HCT116 (cell line): ENCODE results near the gene DHX58. TPM values are rescaled to one million over a fixed set of nuclear protein-coding genes. Genes with fewer than 3 reads are reported as not detected.

Source experiments
- ATAC-seq: fragments of 200-7000 bp; cut with Tn5 transposase; 2 replicates; pipeline ENCODE4 v1.9.1; 2020; ENCODE audit warnings: mild to moderate bottlenecking, moderate library complexity
- BruUV-seq: library from RNA; stranded (reverse); fragments of 400-500 nt; replicated peaks from 2 replicates; lab custom pipeline; 2021; lab: Mats Ljungman, UMichigan
- CTCF ChIA-PET: fragments of 300-600 bp; sonication (Branson Sonifier 250); formaldehyde crosslinking; loops from one replicate; lab custom pipeline; 2021; ENCODE audit warnings: antibody characterized with exemption; lab: Charles Lee
- POLR2A ChIA-PET: fragments of 300-600, 350-600 bp; sonication (Branson Sonifier 250); formaldehyde crosslinking; loops from one replicate; lab custom pipeline; 2021; ENCODE audit warnings: antibody characterized with exemption; lab: Charles Lee
- RAD21 ChIA-PET, 2 experiments: fragments of 300-600 bp; sonication (Branson Sonifier 250); formaldehyde crosslinking; loops; one replicate each; lab custom pipeline; 2023; ENCODE audit warnings: low total read pairs in 2 of 2; ENCODE audit not compliant: uncharacterized antibody in 2 of 2, unreplicated experiment in 2 of 2, low non-redundant PET in 1 of 2; lab: Charles Lee
- DNase-seq: peaks from one replicate; pipeline ENCODE4 v3.0.0-alpha.2; 2010; ENCODE audit warnings: low read depth, low spot score
- H2AFZ ChIP-seq: fragments of 200-600 bp; shearing (Covaris generic), sonication (generic); 2 replicates; pipeline ENCODE4 v1.6.1; 2017; ENCODE audit warnings: low read depth, mixed run types, mixed read lengths, antibody characterized with exemption, low read length; ENCODE audit not compliant: poor library complexity, severe bottlenecking
- H3K27ac ChIP-seq: 2 replicates; pipeline ENCODE4 v1.5.1; 2012; ENCODE audit warnings: low read depth, low read length
- H3K27me3 ChIP-seq: fragments of 200-600 bp; sonication (generic); 2 replicates; pipeline ENCODE4 v1.6.1; 2016; ENCODE audit warnings: mixed run types, low read length, mixed read lengths; ENCODE audit not compliant: insufficient read depth
- H3K36me3 ChIP-seq, 2 experiments: fragments of 200-500 bp in 1 of 2; fragments of 200-600 bp in 1 of 2; sonication (Bioruptor generic) in 1 of 2; sonication (generic) in 1 of 2; 2 replicates each; pipeline versions ENCODE4 v1.5.1 to v1.6.1; 2014 to 2016; ENCODE audit warnings: low read length in 2 of 2, inconsistent platforms in 1 of 2, mixed read lengths in 1 of 2, mixed run types in 1 of 2; ENCODE audit not compliant: insufficient read depth in 2 of 2, control insufficient read depth in 1 of 2
- H3K4me1 ChIP-seq, 2 experiments: fragments of 200-600 bp in 1 of 2; sonication (generic) in 1 of 2; 2 replicates each; pipeline versions ENCODE4 v1.5.1 to v1.6.1; 2012 to 2017; ENCODE audit warnings: low read length in 2 of 2, inconsistent platforms in 1 of 2, mild to moderate bottlenecking in 1 of 2, mixed read lengths in 1 of 2, mixed run types in 1 of 2, moderate library complexity in 1 of 2; ENCODE audit not compliant: insufficient read depth in 2 of 2, control insufficient read depth in 1 of 2
- H3K4me2 ChIP-seq: fragments of 200-600 bp; sonication (generic); 2 replicates; pipeline ENCODE4 v1.6.1; 2017; ENCODE audit warnings: mixed run types, low read length, mixed read lengths
- H3K4me3 ChIP-seq, 2 experiments: fragments of 200-600 bp in 1 of 2; sonication (generic) in 1 of 2; replicated peaks in 1 of 2; 2 replicates each; pipeline ENCODE4 v1.5.1; 2011 to 2016; ENCODE audit warnings: low read length in 2 of 2, control low read depth in 1 of 2, low read depth in 1 of 2, mild to moderate bottlenecking in 1 of 2, mixed read lengths in 1 of 2, mixed run types in 1 of 2
- H3K79me2 ChIP-seq: fragments of 200-600 bp; sonication (generic); 2 replicates; pipeline ENCODE4 v1.6.1; 2017; ENCODE audit warnings: mild to moderate bottlenecking, mixed run types, low read length, moderate library complexity, mixed read lengths; ENCODE audit not compliant: insufficient read depth
- H3K9ac ChIP-seq: fragments of 200-600 bp; sonication (generic); 2 replicates; pipeline ENCODE4 v1.6.1; 2016; ENCODE audit warnings: low read length, mixed read lengths
- H3K9me2 ChIP-seq: fragments of 200-600 bp; sonication (generic), shearing (Covaris generic); 2 replicates; pipeline ENCODE4 v1.6.1; 2017; ENCODE audit warnings: mixed run types, mild to moderate bottlenecking, moderate library complexity; ENCODE audit not compliant: insufficient read depth
- H3K9me3 ChIP-seq, 2 experiments: fragments of 200-500 bp in 1 of 2; fragments of 200-600 bp in 1 of 2; sonication (Bioruptor generic) in 1 of 2; sonication (generic) in 1 of 2; 2 replicates each; pipeline ENCODE4 v1.6.1; 2014 to 2017; ENCODE audit warnings: low read length in 2 of 2, mixed read lengths in 2 of 2, inconsistent platforms in 1 of 2, low read depth in 1 of 2, mild to moderate bottlenecking in 1 of 2, mixed run types in 1 of 2, moderate library complexity in 1 of 2; ENCODE audit not compliant: control insufficient read depth in 1 of 2, insufficient read depth in 1 of 2
- H4K20me1 ChIP-seq: fragments of 200-600 bp; sonication (generic), shearing (Covaris generic); 2 replicates; pipeline ENCODE4 v1.6.1; 2017; ENCODE audit warnings: mixed run types, mild to moderate bottlenecking, moderate library complexity; ENCODE audit not compliant: insufficient read depth
- CBX3 ChIP-seq: IDR thresholded peaks from 2 replicates; pipeline ENCODE4 v1.6.1; 2012; ENCODE audit warnings: low read depth
- CEBPB ChIP-seq: IDR thresholded peaks from 2 replicates; pipeline ENCODE4 v1.6.1; 2012; ENCODE audit warnings: low read depth
- EGR1 ChIP-seq: IDR thresholded peaks from 2 replicates; pipeline ENCODE4 v1.6.1; 2012; ENCODE audit warnings: low read depth
- ELF1 ChIP-seq: IDR thresholded peaks from 2 replicates; pipeline ENCODE4 v1.6.1; 2012; ENCODE audit warnings: low read depth, borderline replicate concordance
- EZH2 ChIP-seq: fragments of 200-600 bp; sonication (generic); IDR thresholded peaks from 2 replicates; pipeline ENCODE4 v1.6.1; 2017; ENCODE audit warnings: antibody characterized with exemption, mixed run types
- POLR2A ChIP-seq: IDR thresholded peaks from 2 replicates; pipeline ENCODE4 v1.7.0; 2011; ENCODE audit warnings: borderline replicate concordance; ENCODE audit not compliant: insufficient read depth, insufficient read length; ENCODE audit errors: extremely low read depth
- POLR2AphosphoS5 ChIP-seq: IDR thresholded peaks from 2 replicates; pipeline ENCODE4 v1.6.1; 2011; ENCODE audit warnings: mild to moderate bottlenecking, low read depth, low read length, moderate library complexity
- SIN3A ChIP-seq: IDR thresholded peaks from 2 replicates; pipeline ENCODE4 v1.6.1; 2012; ENCODE audit warnings: low read depth
- SP1 ChIP-seq: IDR thresholded peaks from 2 replicates; pipeline ENCODE4 v1.6.1; 2012; ENCODE audit warnings: low read depth
- YY1 ChIP-seq: IDR thresholded peaks from 2 replicates; pipeline ENCODE4 v1.6.1; 2011; ENCODE audit warnings: low read length, low read depth, moderate library complexity, mild to moderate bottlenecking; ENCODE audit not compliant: insufficient replicate concordance; ENCODE audit errors: extremely low read depth
- ZFX ChIP-seq: fragments of 450-650 bp; IDR thresholded peaks from 2 replicates; pipeline ENCODE4 v1.6.1; 2017
- ZNF274 ChIP-seq: fragments of 200-500 bp; sonication (Bioruptor generic); IDR thresholded peaks from 2 replicates; pipeline ENCODE4 v1.6.1; 2014; ENCODE audit warnings: mild to moderate bottlenecking, low read depth, low read length, inconsistent platforms
- intact Hi-C: fragments of 100-400 bp; cut with micrococcal nuclease; formaldehyde crosslinking; loops from 2 replicates; pipeline ENCODE4 v1.10.0; 2022
- total RNA-seq: library from RNA; stranded (reverse); gene quantifications from one replicate; pipeline ENCODE4 v1.2.1, GENCODE V29; 2021; ENCODE audit not compliant: unreplicated experiment
- TF ChIP-seq, protein P1 (sequence below): IDR thresholded peaks from 2 replicates; pipeline ENCODE4 v1.6.1; 2011; ENCODE audit warnings: mild to moderate bottlenecking, low read length, moderate library complexity; ENCODE audit not compliant: insufficient replicate concordance; ENCODE audit errors: extremely low read depth
- TF ChIP-seq, protein P2 (sequence below): IDR thresholded peaks from 2 replicates; pipeline ENCODE4 v1.6.1; 2012
- TF ChIP-seq, protein P3 (sequence below), 3 experiments: fragments of 200-600 bp in 1 of 3; sonication (generic) in 1 of 3; IDR thresholded peaks in 2 of 3; conservative IDR thresholded peaks in 1 of 3; 2 replicates each; pipeline ENCODE4 v1.5.1; 2012 to 2017; ENCODE audit warnings: low read depth in 2 of 3, low read length in 2 of 3, antibody characterized with exemption in 1 of 3, borderline replicate concordance in 1 of 3, control low read depth in 1 of 3, mild to moderate bottlenecking in 1 of 3, mixed read lengths in 1 of 3, mixed run types in 1 of 3, moderate library complexity in 1 of 3; ENCODE audit not compliant: insufficient read depth in 1 of 3

DHX58 gene
- total RNA-seq, 1 experiment from 2014 or later = 1.2 TPM

DNA sequence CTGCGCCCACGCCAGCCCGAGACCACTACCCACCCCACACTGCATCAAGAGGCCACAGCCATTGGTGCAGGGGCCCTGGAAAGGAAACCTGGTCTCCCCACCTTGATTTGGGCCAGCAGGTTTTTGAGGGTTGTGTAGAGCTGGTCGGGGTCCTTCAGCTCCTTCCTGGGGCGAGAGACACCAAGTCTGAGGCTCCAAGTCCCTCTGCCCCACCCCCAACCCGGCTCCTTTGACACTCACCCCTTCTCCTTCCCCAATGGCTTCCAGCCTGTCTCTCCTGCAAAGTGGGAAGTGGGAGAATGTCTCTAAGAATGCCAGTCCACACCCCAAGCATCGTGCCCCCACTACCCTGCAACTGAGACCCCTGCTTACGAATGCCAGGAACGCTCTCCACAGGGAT is 1.6 kb upstream of the DHX58 start:
- H3K4me3 ChIP-seq = no peak overlapping the region
- no peak overlapping the region for H3K27ac ChIP-seq
- H2AFZ ChIP-seq = no peak overlapping the region
- H3K9me3 ChIP-seq = no peaks in the 10 kb centered on the region
- H3K4me1 ChIP-seq = peaks cover 0 to 5% of the 10 kb centered on the region in 2 experiments; a peak in 1 of 4 replicates
- DNase-seq = no peak
- H3K9ac ChIP-seq = no peak overlapping the region
- BruUV-seq = no TSS peak
- ATAC-seq = no peak
- no peaks in the 10 kb centered on the region for H3K27me3 ChIP-seq
- ChIA-PET CTCF (interaction anchor here (1.1 to 1.6 kb wide), 2 partner anchors 46 to 89 kb away, joined by 3 read pairs; no protein-coding TSS in a partner anchor), RAD21 (interaction anchor here in 1 of 2 experiments (1.3 kb wide), 1 partner anchor 88 kb away, joined by 3 read pairs; no protein-coding TSS in a partner anchor), POLR2A (no interaction called here)
- TF ChIP-seq, protein P1, sequence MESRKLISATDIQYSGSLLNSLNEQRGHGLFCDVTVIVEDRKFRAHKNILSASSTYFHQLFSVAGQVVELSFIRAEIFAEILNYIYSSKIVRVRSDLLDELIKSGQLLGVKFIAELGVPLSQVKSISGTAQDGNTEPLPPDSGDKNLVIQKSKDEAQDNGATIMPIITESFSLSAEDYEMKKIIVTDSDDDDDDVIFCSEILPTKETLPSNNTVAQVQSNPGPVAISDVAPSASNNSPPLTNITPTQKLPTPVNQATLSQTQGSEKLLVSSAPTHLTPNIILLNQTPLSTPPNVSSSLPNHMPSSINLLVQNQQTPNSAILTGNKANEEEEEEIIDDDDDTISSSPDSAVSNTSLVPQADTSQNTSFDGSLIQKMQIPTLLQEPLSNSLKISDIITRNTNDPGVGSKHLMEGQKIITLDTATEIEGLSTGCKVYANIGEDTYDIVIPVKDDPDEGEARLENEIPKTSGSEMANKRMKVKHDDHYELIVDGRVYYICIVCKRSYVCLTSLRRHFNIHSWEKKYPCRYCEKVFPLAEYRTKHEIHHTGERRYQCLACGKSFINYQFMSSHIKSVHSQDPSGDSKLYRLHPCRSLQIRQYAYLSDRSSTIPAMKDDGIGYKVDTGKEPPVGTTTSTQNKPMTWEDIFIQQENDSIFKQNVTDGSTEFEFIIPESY = no peak
- TF ChIP-seq POLR2AphosphoS5 (no peak), EZH2 (no peak), ELF1 (no peak), ZNF274 (no peak), SIN3A (no peak), CBX3 (no peak), SP1 (no peak), EGR1 (no peak), CEBPB (no peak), ZFX (no peak), POLR2A (no peak), YY1 (no peak)
- TF ChIP-seq, protein P2, sequence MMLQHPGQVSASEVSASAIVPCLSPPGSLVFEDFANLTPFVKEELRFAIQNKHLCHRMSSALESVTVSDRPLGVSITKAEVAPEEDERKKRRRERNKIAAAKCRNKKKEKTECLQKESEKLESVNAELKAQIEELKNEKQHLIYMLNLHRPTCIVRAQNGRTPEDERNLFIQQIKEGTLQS = no peak
- TF ChIP-seq, protein P3, sequence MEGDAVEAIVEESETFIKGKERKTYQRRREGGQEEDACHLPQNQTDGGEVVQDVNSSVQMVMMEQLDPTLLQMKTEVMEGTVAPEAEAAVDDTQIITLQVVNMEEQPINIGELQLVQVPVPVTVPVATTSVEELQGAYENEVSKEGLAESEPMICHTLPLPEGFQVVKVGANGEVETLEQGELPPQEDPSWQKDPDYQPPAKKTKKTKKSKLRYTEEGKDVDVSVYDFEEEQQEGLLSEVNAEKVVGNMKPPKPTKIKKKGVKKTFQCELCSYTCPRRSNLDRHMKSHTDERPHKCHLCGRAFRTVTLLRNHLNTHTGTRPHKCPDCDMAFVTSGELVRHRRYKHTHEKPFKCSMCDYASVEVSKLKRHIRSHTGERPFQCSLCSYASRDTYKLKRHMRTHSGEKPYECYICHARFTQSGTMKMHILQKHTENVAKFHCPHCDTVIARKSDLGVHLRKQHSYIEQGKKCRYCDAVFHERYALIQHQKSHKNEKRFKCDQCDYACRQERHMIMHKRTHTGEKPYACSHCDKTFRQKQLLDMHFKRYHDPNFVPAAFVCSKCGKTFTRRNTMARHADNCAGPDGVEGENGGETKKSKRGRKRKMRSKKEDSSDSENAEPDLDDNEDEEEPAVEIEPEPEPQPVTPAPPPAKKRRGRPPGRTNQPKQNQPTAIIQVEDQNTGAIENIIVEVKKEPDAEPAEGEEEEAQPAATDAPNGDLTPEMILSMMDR (IDR thresholded peaks at IDR 0.05 in 2 of 3, conservative IDR thresholded peaks at IDR 0.05 in 1 of 3; ENCODE audit: borderline replicate concordance in 1 of 3, insufficient read depth in 1 of 3, low read depth in 2 of 3, low read length in 2 of 3) = no peak
- no peaks in the 10 kb centered on the region for H3K79me2 ChIP-seq
- no peaks in the 10 kb centered on the region for H3K9me2 ChIP-seq
- intact Hi-C loops = no loop called here
- peaks cover 3 to 11% of the 10 kb centered on the region in 2 experiments for H3K36me3 ChIP-seq
- no peaks in the 10 kb centered on the region for H4K20me1 ChIP-seq
- H3K4me2 ChIP-seq = no peak overlapping the region
